ENCODE data around the gene SPAG9. TPM values are rescaled to one million over a fixed set of nuclear protein-coding genes. Genes with fewer than 3 reads are reported as not detected.

The SPAG9 gene
- total and polyA plus RNA-seq, 2 donors from 2014 or later = 15.4 to 93.3 TPM

- peak in 1 of 5 donors; percentile 40 for DNase-seq
- intact Hi-C loops (cut with DNase I) = no loop called here
- H3K9me3 ChIP-seq (ENCODE audit: control insufficient read depth in 2 of 3, insufficient read depth in 1 of 3, low read length in 3 of 3) = no peaks in the 10 kb centered on the region
- FAIRE-seq = no peak
- H3K36me3 ChIP-seq (ENCODE audit: control insufficient read depth in 2 of 3, insufficient read depth in 3 of 3, low read length in 3 of 3) = no peaks in the 10 kb centered on the region
- H3K27me3 ChIP-seq (ENCODE audit: control insufficient read depth, insufficient read depth, low read length) = no peaks in the 10 kb centered on the region
- TF ChIP-seq CTCF (IDR thresholded peaks at IDR 0.05; ENCODE audit: borderline replicate concordance, extremely low read depth, insufficient read depth) = no peak
- H3K27ac ChIP-seq (ENCODE audit: low read depth in 2 of 2, low read length in 2 of 2) = peak overlapping the region; percentile 1 to 25
- no peak overlapping the region for H3K4me3 ChIP-seq (ENCODE audit: low read length in 3 of 3)
- H3K9ac ChIP-seq (ENCODE audit: low read length in 3 of 3) = no peak overlapping the region
- H3K4me1 ChIP-seq (ENCODE audit: control insufficient read depth in 2 of 3, insufficient read depth in 2 of 3, low read depth in 1 of 3, low read length in 3 of 3) = peaks cover 0 to 15% (median 2%) of the 10 kb centered on the region in 3 donors
Observed at GRCh38 chr17:50934672-50935220, 185.9 kb downstream of the SPAG9 start.

- intact Hi-C loops (cut with DNase I) = no loop called here
- DNase-seq (no peak), FAIRE-seq (no peak)
- H3K27me3 ChIP-seq (ENCODE audit: control insufficient read depth, insufficient read depth, low read length) = no peaks in the 10 kb centered on the region
- H3K9ac ChIP-seq (ENCODE audit: low read length in 3 of 3) = no peak overlapping the region
- TF ChIP-seq CTCF (IDR thresholded peaks at IDR 0.05; ENCODE audit: borderline replicate concordance, extremely low read depth, insufficient read depth) = no peak
- peaks cover 0 to 20% (median 2%) of the 10 kb centered on the region in 3 donors for H3K4me1 ChIP-seq (ENCODE audit: control insufficient read depth in 2 of 3, insufficient read depth in 2 of 3, low read depth in 1 of 3, low read length in 3 of 3)
- H3K4me3 ChIP-seq (ENCODE audit: low read length in 3 of 3) = no peak overlapping the region
- H3K36me3 ChIP-seq (ENCODE audit: control insufficient read depth in 2 of 3, insufficient read depth in 3 of 3, low read length in 3 of 3) = no peaks in the 10 kb centered on the region
- no peak overlapping the region for H3K27ac ChIP-seq (ENCODE audit: low read depth in 2 of 2, low read length in 2 of 2)
- no peaks in the 10 kb centered on the region for H3K9me3 ChIP-seq (ENCODE audit: control insufficient read depth in 2 of 3, insufficient read depth in 1 of 3, low read length in 3 of 3)
Observed at GRCh38 chr17:50934161-50934560, 186.5 kb downstream of the SPAG9 start.

- Histone ChIP-seq H3K4me3 (ENCODE audit: low read length in 3 of 3) (peak overlapping the region; percentile 50 to 67 (median 57)), H3K27ac (ENCODE audit: low read depth in 2 of 2, low read length in 2 of 2) (peak overlapping the region; percentile 94 to 95), H3K36me3 (ENCODE audit: control insufficient read depth in 2 of 3, insufficient read depth in 3 of 3, low read length in 3 of 3) (no peaks in the 10 kb centered on the region), H3K9me3 (ENCODE audit: control insufficient read depth in 2 of 3, insufficient read depth in 1 of 3, low read length in 3 of 3) (no peaks in the 10 kb centered on the region), H3K27me3 (ENCODE audit: control insufficient read depth, insufficient read depth, low read length) (no peaks in the 10 kb centered on the region), H3K9ac (ENCODE audit: low read length in 3 of 3) (peak overlapping the region in 2 of 3 donors; percentile 64 to 88), H3K4me1 (ENCODE audit: control insufficient read depth in 2 of 3, insufficient read depth in 2 of 3, low read depth in 1 of 3, low read length in 3 of 3) (peaks cover 0 to 24% (median 2%) of the 10 kb centered on the region in 3 donors)
- FAIRE-seq (no peak), DNase-seq (peak; percentile 75 to 95 (median 84))
- intact Hi-C loops (cut with DNase I) = no loop called here
- no peak for TF ChIP-seq CTCF (IDR thresholded peaks at IDR 0.05; ENCODE audit: borderline replicate concordance, extremely low read depth, insufficient read depth)
Observed at GRCh38 chr17:50931144-50931908, 189.3 kb downstream of the SPAG9 start.
